DOHH2 (cell line): ENCODE results near the gene ZNF254.

ENCODE experiments used
- H3F3A ChIP-seq: fragments of 200-600 bp; sonication (generic), shearing (Covaris generic); 2 replicates; pipeline ENCODE4 v1.6.0; 2016; ENCODE audit warnings: antibody characterized with exemption, mild to moderate bottlenecking; ENCODE audit not compliant: control insufficient read depth, insufficient read depth
- H3K27ac ChIP-seq: fragments of 200-600 bp; sonication (generic); 2 replicates; pipeline ENCODE4 v1.5.1; 2014; ENCODE audit warnings: low read depth, mild to moderate bottlenecking, low read length, moderate library complexity
- H3K27me3 ChIP-seq: fragments of 200-600 bp; sonication (generic); 2 replicates; pipeline ENCODE4 v1.6.1; 2014; ENCODE audit warnings: mild to moderate bottlenecking, low read length, mixed read lengths; ENCODE audit not compliant: control insufficient read depth
- H3K36me3 ChIP-seq: fragments of 200-600 bp; sonication (generic); 2 replicates; pipeline ENCODE4 v1.6.1; 2014; ENCODE audit warnings: mild to moderate bottlenecking, low read length, moderate library complexity, mixed read lengths; ENCODE audit not compliant: control insufficient read depth
- H3K4me1 ChIP-seq: fragments of 200-600 bp; sonication (generic); 2 replicates; pipeline ENCODE4 v1.6.1; 2014; ENCODE audit warnings: mild to moderate bottlenecking, low read length, mixed read lengths; ENCODE audit not compliant: control insufficient read depth
- H3K4me2 ChIP-seq: fragments of 200-600 bp; sonication (generic); 2 replicates; pipeline ENCODE4 v1.6.0; 2014; ENCODE audit warnings: mild to moderate bottlenecking, low read length, moderate library complexity
- H3K4me3 ChIP-seq: fragments of 200-600 bp; sonication (generic); 2 replicates; pipeline ENCODE4 v1.5.1; 2014; ENCODE audit warnings: mild to moderate bottlenecking, low read length, mixed read lengths
- H3K79me2 ChIP-seq: fragments of 200-600 bp; sonication (generic); 2 replicates; pipeline ENCODE4 v1.6.1; 2014; ENCODE audit warnings: mild to moderate bottlenecking, low read length, mixed read lengths; ENCODE audit not compliant: control insufficient read depth
- H3K9me2 ChIP-seq: fragments of 200-600 bp; sonication (generic); replicated peaks from 2 replicates; pipeline ENCODE4 v1.6.1; 2014; ENCODE audit warnings: mild to moderate bottlenecking, low read length, mixed read lengths; ENCODE audit not compliant: control insufficient read depth
- H3K9me3 ChIP-seq: fragments of 200-600 bp; sonication (generic); 2 replicates; pipeline ENCODE4 v1.6.1; 2014; ENCODE audit warnings: antibody characterized with exemption, low read length, mixed read lengths; ENCODE audit not compliant: control insufficient read depth, insufficient read depth
- H4K20me1 ChIP-seq: fragments of 200-600 bp; sonication (generic); 2 replicates; pipeline ENCODE4 v1.6.0; 2014; ENCODE audit warnings: low read depth, mild to moderate bottlenecking, antibody characterized with exemption, low read length, moderate library complexity; ENCODE audit not compliant: control insufficient read depth, insufficient read depth
- CTCF ChIP-seq: fragments of 200-600 bp; sonication (generic); IDR thresholded peaks from one replicate; pipeline ENCODE4 v1.5.1; 2014; ENCODE audit warnings: antibody characterized with exemption, mild to moderate bottlenecking, low read depth, low read length; ENCODE audit not compliant: poor library complexity, severe bottlenecking
- EZH2phosphoT487 ChIP-seq: fragments of 200-600 bp; sonication (generic); IDR thresholded peaks from 2 replicates; pipeline ENCODE4 v1.6.1; 2017; ENCODE audit warnings: borderline replicate concordance, mild to moderate bottlenecking, antibody characterized with exemption, low read length, moderate library complexity, mixed read lengths

Gene ZNF254

DNA sequence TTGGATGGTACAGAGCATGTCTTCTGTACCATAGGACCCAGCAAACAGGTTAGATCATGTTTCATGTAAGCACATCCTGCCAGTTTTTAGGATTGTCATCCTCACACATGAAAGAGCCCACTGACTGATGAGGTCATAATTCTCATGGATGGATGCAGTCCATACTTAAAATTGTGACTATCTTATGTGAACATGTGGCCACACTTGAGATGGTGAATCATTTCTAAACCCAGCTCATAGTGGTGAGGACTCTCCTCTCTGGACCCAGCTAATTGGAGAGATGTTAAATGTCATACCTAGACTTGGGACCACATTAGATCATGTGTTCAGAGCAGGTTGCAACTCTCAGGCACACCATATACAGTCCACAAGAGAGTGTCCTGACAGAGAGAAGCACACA lies 24.8 kb upstream of the ZNF254 start:
- Histone ChIP-seq H3K27ac (no peak overlapping the region), H3K27me3 (no peaks in the 10 kb centered on the region), H3K36me3 (peaks cover 4% of the 10 kb centered on the region; the same call in 1 of the 2 replicates), H3K79me2 (no peaks in the 10 kb centered on the region), H4K20me1 (no peaks in the 10 kb centered on the region), H3K4me2 (no peak overlapping the region), H3K9me2 (no peaks in the 10 kb centered on the region), H3F3A (no peaks in the 10 kb centered on the region), H3K4me3 (no peak overlapping the region), H3K4me1 (no peaks in the 10 kb centered on the region), H3K9me3 (no peaks in the 10 kb centered on the region)
- TF ChIP-seq EZH2phosphoT487 (no peak), CTCF (no peak)

DNA sequence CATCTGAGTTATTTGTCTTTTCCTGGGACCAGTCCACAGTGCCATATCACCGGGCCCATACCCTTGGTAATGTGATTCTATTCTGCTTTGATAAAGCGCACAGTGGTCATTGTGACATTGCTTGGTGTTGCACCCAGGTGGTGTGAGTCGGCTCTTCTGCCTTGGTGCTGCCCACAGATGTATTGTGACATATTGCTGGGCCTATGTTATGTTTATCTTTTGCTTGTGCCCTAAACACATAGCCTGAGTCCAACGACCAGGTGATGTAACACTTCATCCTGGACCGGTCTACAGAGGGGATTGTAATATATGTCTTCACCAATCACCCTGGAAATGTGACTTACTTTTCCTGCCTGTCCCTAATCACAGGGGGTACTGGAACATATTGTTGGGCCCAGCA lies 23.7 kb upstream of the ZNF254 start:
- no peaks in the 10 kb centered on the region for H4K20me1 ChIP-seq
- H3K9me2 ChIP-seq: no peaks in the 10 kb centered on the region
- TF ChIP-seq EZH2phosphoT487 (no peak), CTCF (no peak)
- H3K27me3 ChIP-seq: no peaks in the 10 kb centered on the region
- no peaks in the 10 kb centered on the region for H3K4me1 ChIP-seq
- no peaks in the 10 kb centered on the region; the same call in 1 of the 2 replicates for H3K36me3 ChIP-seq
- H3K27ac ChIP-seq: no peak overlapping the region
- H3K79me2 ChIP-seq: no peaks in the 10 kb centered on the region
- no peaks in the 10 kb centered on the region for H3K9me3 ChIP-seq
- no peak overlapping the region for H3K4me3 ChIP-seq
- no peak overlapping the region for H3K4me2 ChIP-seq
- no peaks in the 10 kb centered on the region for H3F3A ChIP-seq

- H3K36me3 ChIP-seq: no peaks in the 10 kb centered on the region; the same call in 1 of the 2 replicates
- H3K4me2 ChIP-seq: no peak overlapping the region
- no peaks in the 10 kb centered on the region for H3K9me2 ChIP-seq
- H3F3A ChIP-seq: no peaks in the 10 kb centered on the region
- H3K9me3 ChIP-seq: no peaks in the 10 kb centered on the region
- no peaks in the 10 kb centered on the region for H4K20me1 ChIP-seq
- no peak overlapping the region for H3K4me3 ChIP-seq
- TF ChIP-seq CTCF (no peak), EZH2phosphoT487 (no peak)
- H3K79me2 ChIP-seq: no peaks in the 10 kb centered on the region
- no peaks in the 10 kb centered on the region for H3K4me1 ChIP-seq
- no peaks in the 10 kb centered on the region for H3K27me3 ChIP-seq
- no peak overlapping the region for H3K27ac ChIP-seq
Measured at GRCh38 chr19:24064175-24064574, 22.8 kb upstream of the ZNF254 start.

DNA sequence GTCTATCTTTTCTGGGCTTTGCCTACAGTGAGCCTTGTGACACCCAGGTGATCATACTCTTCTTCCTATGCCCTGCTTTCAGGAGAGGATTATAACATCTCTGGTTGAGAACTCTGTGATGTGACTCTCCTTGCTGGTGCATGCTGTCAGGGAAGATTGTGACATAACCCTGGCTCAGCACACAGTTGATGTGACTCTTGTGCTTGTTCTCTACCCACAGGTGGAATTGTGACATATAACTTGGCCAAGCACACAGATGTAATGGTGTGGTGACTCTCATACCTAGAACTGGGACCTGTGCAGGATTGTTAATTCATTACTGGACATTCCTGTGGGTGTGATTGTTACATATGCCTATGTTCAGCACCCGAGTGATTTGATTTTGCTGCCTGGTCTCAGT lies 21.7 kb upstream of the ZNF254 start:
- Histone ChIP-seq H3K27me3 (no peaks in the 10 kb centered on the region), H3K9me2 (no peaks in the 10 kb centered on the region), H3K9me3 (no peaks in the 10 kb centered on the region), H4K20me1 (no peaks in the 10 kb centered on the region), H3K4me2 (no peak overlapping the region), H3K4me3 (no peak overlapping the region), H3K4me1 (no peaks in the 10 kb centered on the region), H3F3A (no peaks in the 10 kb centered on the region), H3K27ac (no peak overlapping the region), H3K36me3 (no peaks in the 10 kb centered on the region), H3K79me2 (no peaks in the 10 kb centered on the region)
- TF ChIP-seq CTCF: no peak
- no peak for TF ChIP-seq EZH2phosphoT487
